ENCODE results near the gene MAGOH. TPM values are rescaled to one million over a fixed set of nuclear protein-coding genes. Genes with fewer than 3 reads are reported as not detected.

Gene MAGOH
- total RNA-seq, 1 experiment from 2014 or later = 75.7 TPM

DNA sequence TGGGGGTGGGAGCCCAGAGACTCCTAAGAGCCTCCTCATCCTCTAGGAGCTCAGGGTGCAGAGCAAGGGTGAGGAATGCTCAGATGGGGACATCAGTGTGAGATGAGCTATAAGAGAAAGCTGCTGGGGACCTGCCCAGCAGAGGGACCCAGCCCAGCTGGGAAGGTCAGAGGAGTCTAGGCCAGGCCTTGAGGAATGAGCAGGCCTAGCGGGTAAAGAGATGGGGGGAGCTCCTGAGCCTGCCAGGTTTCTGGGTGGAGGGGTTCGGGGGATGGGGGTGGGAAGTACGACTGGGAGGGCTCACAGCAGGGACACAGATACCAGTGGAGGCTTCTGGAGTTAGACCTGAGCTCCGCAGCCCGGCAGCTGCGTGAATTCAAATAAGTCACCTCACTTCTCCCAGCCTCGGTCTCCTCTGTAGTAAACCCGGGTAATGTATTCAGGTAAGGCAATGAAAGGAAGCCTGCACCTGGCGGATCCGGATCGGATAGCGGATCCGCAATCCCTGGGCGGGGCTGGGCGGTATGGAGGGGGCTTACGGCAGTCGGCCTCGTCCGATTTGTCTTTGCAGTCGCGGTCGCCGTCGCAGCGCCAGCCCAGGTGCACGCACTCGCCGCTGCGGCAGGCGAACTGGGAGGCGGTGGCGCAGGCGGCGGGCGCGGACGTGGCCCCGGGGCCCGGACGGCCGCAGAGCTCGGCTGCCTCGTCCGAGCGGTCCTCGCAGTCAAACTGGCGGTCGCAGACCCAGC, 38.0 kb upstream of the MAGOH start:
- Histone ChIP-seq H3K9me2 (ENCODE audit: insufficient read depth) (no peaks in the 10 kb centered on the region), H3K9me3 (ENCODE audit: insufficient read depth, low read depth) (no peaks in the 10 kb centered on the region), H3K4me2 (no peak overlapping the region), H3K27me3 (ENCODE audit: insufficient read depth, low read depth) (no peaks in the 10 kb centered on the region), H2AFZ (no peak overlapping the region), H3K36me3 (ENCODE audit: low read depth) (no peaks in the 10 kb centered on the region; the same call in 1 of the 2 replicates), H4K20me1 (ENCODE audit: insufficient read depth) (peaks cover 11% of the 10 kb centered on the region; the same call in 1 of the 2 replicates), H3K4me1 (replicated peaks; ENCODE audit: insufficient read depth) (peaks cover 14% of the 10 kb centered on the region; the same call in 1 of the 2 replicates), H3K79me2 (ENCODE audit: low read depth) (no peaks in the 10 kb centered on the region), H3K27ac (no peak overlapping the region), H3K4me3 (no peak overlapping the region), H3F3A (ENCODE audit: insufficient read depth, low read depth) (peaks cover 15% of the 10 kb centered on the region; the same call in 1 of the 2 replicates)
- intact Hi-C loops (cut with micrococcal nuclease; ENCODE audit: unreplicated experiment) = loop anchor here (10.0 kb wide), 1 partner anchor 198 kb away; no protein-coding TSS in a partner anchor
- BruUV-seq (replicated peaks) = no TSS peak
- ChIA-PET POLR2A (ENCODE audit: unreplicated experiment) (no interaction called here), CTCF (no interaction called here)
- no peak for TF ChIP-seq EZH2 (IDR thresholded peaks at IDR 0.05; ENCODE audit: low read depth)
- TF ChIP-seq, protein P1, sequence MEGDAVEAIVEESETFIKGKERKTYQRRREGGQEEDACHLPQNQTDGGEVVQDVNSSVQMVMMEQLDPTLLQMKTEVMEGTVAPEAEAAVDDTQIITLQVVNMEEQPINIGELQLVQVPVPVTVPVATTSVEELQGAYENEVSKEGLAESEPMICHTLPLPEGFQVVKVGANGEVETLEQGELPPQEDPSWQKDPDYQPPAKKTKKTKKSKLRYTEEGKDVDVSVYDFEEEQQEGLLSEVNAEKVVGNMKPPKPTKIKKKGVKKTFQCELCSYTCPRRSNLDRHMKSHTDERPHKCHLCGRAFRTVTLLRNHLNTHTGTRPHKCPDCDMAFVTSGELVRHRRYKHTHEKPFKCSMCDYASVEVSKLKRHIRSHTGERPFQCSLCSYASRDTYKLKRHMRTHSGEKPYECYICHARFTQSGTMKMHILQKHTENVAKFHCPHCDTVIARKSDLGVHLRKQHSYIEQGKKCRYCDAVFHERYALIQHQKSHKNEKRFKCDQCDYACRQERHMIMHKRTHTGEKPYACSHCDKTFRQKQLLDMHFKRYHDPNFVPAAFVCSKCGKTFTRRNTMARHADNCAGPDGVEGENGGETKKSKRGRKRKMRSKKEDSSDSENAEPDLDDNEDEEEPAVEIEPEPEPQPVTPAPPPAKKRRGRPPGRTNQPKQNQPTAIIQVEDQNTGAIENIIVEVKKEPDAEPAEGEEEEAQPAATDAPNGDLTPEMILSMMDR (conservative IDR thresholded peaks at IDR 0.05) = no peak
- DNase-seq = no peak

DNA sequence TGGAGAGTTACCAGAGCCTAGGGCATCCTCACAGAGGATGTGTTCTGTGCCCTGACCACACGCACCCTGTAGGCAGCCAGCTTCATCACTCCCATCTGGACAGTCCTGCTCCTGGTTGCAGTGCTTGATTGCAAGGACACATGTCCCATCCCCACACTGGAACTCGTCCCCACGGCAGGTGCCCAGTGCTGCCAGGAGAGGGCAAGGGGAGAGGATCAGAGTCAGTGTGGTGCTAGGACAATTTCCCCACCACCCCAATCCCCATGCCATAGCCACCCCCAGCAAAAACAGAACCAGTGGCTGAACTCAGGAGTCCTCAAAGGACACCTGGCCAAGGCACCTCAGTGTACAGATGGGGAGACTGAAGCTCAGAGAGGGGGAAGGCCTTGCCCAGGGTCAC, 37.2 kb upstream of the MAGOH start:
- Histone ChIP-seq H3K79me2 (ENCODE audit: low read depth) (no peaks in the 10 kb centered on the region), H3K4me3 (no peak overlapping the region), H3F3A (ENCODE audit: insufficient read depth, low read depth) (peaks cover 15% of the 10 kb centered on the region; the same call in 1 of the 2 replicates), H4K20me1 (ENCODE audit: insufficient read depth) (peaks cover 11% of the 10 kb centered on the region; the same call in 1 of the 2 replicates), H2AFZ (no peak overlapping the region), H3K4me1 (replicated peaks; ENCODE audit: insufficient read depth) (peaks cover 14% of the 10 kb centered on the region; the same call in 1 of the 2 replicates), H3K36me3 (ENCODE audit: low read depth) (no peaks in the 10 kb centered on the region; the same call in 1 of the 2 replicates), H3K9me3 (ENCODE audit: insufficient read depth, low read depth) (no peaks in the 10 kb centered on the region), H3K27me3 (ENCODE audit: insufficient read depth, low read depth) (no peaks in the 10 kb centered on the region), H3K9me2 (ENCODE audit: insufficient read depth) (no peaks in the 10 kb centered on the region), H3K27ac (no peak overlapping the region), H3K4me2 (no peak overlapping the region)
- CTCF ChIA-PET = no interaction called here
- no peak for TF ChIP-seq EZH2 (IDR thresholded peaks at IDR 0.05; ENCODE audit: low read depth)
- TF ChIP-seq, protein P1 (conservative IDR thresholded peaks at IDR 0.05) = no peak
- no peak for DNase-seq
- no TSS peak for BruUV-seq (replicated peaks)
- POLR2A ChIA-PET (ENCODE audit: unreplicated experiment) = no interaction called here
- intact Hi-C loops (cut with micrococcal nuclease; ENCODE audit: unreplicated experiment) = loop anchor here (10.0 kb wide), 1 partner anchor 199 kb away; no protein-coding TSS in a partner anchor

DNA sequence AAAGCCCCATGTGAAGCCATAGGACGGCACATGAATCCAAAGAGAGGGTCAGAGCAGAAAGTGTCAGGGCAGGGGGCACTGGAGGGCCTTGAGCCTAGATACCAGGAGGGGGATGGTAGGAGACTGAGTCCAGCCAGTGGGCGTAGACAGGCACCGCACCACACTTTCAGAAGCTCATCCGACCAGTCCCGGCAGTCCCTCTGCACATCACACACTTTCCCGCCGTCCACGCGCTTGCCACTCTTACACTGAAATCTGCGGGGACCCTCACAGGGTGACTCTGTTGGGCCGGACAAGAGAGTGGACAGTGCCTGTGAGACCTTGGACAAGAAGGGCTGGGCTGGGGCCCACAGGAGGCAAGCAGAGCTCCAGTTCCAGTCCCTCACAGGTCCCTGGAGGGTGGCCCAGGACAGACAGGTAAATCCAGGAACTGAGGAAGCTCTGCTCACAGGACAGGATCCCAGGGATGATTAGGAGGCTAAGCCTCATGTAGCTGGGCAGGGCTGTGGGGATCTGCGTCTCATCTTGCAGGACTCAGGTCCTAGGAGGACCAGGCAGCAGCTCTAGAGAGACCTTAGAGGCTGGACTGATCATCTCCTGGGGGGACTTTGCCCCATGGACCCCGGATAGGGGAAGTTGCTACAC, 36.3 kb upstream of the MAGOH start:
- H3K4me2 ChIP-seq = no peak overlapping the region
- no peak for DNase-seq
- CTCF ChIA-PET = no interaction called here
- no peaks in the 10 kb centered on the region for H3K27me3 ChIP-seq (ENCODE audit: insufficient read depth, low read depth)
- H3F3A ChIP-seq (ENCODE audit: insufficient read depth, low read depth) = peaks cover 14% of the 10 kb centered on the region; the same call in 1 of the 2 replicates
- BruUV-seq (replicated peaks) = no TSS peak
- POLR2A ChIA-PET (ENCODE audit: unreplicated experiment) = no interaction called here
- H3K4me1 ChIP-seq (replicated peaks; ENCODE audit: insufficient read depth) = peaks cover 14% of the 10 kb centered on the region; the same call in 1 of the 2 replicates
- no peaks in the 10 kb centered on the region for H3K9me2 ChIP-seq (ENCODE audit: insufficient read depth)
- H4K20me1 ChIP-seq (ENCODE audit: insufficient read depth) = peaks cover 11% of the 10 kb centered on the region; the same call in 1 of the 2 replicates
- TF ChIP-seq, protein P1 (conservative IDR thresholded peaks at IDR 0.05) = no peak
- TF ChIP-seq EZH2 (IDR thresholded peaks at IDR 0.05; ENCODE audit: low read depth) = no peak
- H3K27ac ChIP-seq = no peak overlapping the region
- no peaks in the 10 kb centered on the region for H3K79me2 ChIP-seq (ENCODE audit: low read depth)
- H3K9me3 ChIP-seq (ENCODE audit: insufficient read depth, low read depth) = no peaks in the 10 kb centered on the region
- no peak overlapping the region for H3K4me3 ChIP-seq
- intact Hi-C loops (cut with micrococcal nuclease; ENCODE audit: unreplicated experiment) = loop anchor here (10.0 kb wide), 1 partner anchor 200 kb away; no protein-coding TSS in a partner anchor
- no peaks in the 10 kb centered on the region; the same call in 1 of the 2 replicates for H3K36me3 ChIP-seq (ENCODE audit: low read depth)
- H2AFZ ChIP-seq = no peak overlapping the region
